Prostate gland (tissue), 2 donors: ENCODE measurements around the gene NGEF. TPM values are rescaled to one million over a fixed set of nuclear protein-coding genes. Genes with fewer than 3 reads are reported as not detected.

Source experiments
- DNase-seq: peaks from one replicate; pipeline ENCODE4 v3.0.0-alpha.2; 2019; ENCODE audit warnings: low spot score
- H3K27ac ChIP-seq, 2 donors: fragments of 200-600 bp; sonication (generic); 2 replicates each; pipeline ENCODE4 v1.5.1; 2017 to 2019
- H3K27me3 ChIP-seq: fragments of 200-600 bp; sonication (generic); replicated peaks from 2 replicates; pipeline ENCODE4 v1.5.1; 2019; ENCODE audit not compliant: insufficient read depth
- H3K36me3 ChIP-seq, 2 donors: fragments of 200-600 bp; sonication (generic); 1 replicate in 1 of 2; 2 replicates in 1 of 2; pipeline versions ENCODE4 v1.5.1 to v1.8.1; 2017 to 2019
- H3K4me1 ChIP-seq: fragments of 200-600 bp; sonication (generic); replicated peaks from 2 replicates; pipeline ENCODE4 v1.5.1; 2019
- H3K4me3 ChIP-seq, 2 donors: fragments of 200-600 bp; sonication (generic); 2 replicates each; pipeline ENCODE4 v1.5.1; 2017 to 2019
- H3K9me3 ChIP-seq: fragments of 200-600 bp; sonication (generic); 2 replicates; pipeline ENCODE4 v1.5.1; 2017
- POLR2A ChIP-seq: fragments of 450-650 bp; IDR thresholded peaks from one replicate; pipeline ENCODE4 v1.6.1; 2016; ENCODE audit warnings: antibody characterized with exemption, mild to moderate bottlenecking
- POLR2AphosphoS5 ChIP-seq: sonication (generic); formaldehyde crosslinking; IDR thresholded peaks from one replicate; pipeline ENCODE4 v1.6.1; 2017; ENCODE audit warnings: antibody characterized with exemption
- WGBS: methylation state at CpG from one replicate; pipeline ENCODE4 v1.1.5; 2018; 5-methylcytosine and 5-hydroxymethylcytosine counted together
- intact Hi-C: fragments of 100-400 bp; cut with DNase I; formaldehyde crosslinking; loops from one replicate; pipeline ENCODE4 v1.14.2; 2022
- total RNA-seq, 2 donors: library from RNA; depleted of rRNA; stranded (reverse); fragments of >200 nt; gene quantifications; one replicate each; pipeline ENCODE4 v1.1.0, GENCODE V29; 2016
- TF ChIP-seq, protein P1 (sequence below), 4 experiments: fragments of 200-600 bp in 2 of 4; fragments of 450-650 bp in 2 of 4; sonication (generic) in 2 of 4; IDR thresholded peaks; 1 replicate in 3 of 4; 2 replicates in 1 of 4; pipeline ENCODE4 v1.5.1; 2016 to 2019; ENCODE audit warnings: antibody characterized with exemption in 4 of 4, mild to moderate bottlenecking in 2 of 4, moderate library complexity in 2 of 4

Gene NGEF
- total RNA-seq, 2 donors from 2014 or later: 2.0 to 19.0 TPM

DNA sequence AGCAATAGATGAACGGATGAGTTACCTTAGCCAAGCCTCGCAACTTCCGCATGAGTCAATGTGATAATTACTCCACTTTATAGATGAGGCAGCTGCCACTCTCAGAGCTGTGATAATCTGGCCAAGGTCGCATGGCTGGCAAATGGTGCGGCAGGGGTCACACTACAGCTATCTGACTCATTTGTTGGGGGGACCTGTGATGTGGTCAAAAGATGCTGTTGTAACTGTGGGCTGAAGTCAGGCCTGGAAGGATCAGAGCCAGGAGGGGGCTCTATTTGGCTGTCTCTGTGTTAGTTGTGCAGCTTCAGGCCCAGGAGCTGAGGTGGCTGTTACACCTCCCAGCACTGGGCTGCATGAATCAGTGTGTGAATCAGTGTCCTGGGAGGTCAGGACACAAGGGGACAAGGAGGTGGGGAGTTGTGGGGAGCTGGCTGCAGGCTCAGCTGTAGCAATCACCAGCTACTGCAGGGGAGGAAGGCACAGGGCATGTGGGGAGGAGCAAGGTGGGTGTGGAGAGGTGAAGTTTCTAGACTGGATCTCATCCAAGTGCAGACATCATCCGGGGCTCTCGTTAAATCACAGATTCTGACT is 33.1 kb downstream of the NGEF start:
- intact Hi-C loops: no loop called here

DNA sequence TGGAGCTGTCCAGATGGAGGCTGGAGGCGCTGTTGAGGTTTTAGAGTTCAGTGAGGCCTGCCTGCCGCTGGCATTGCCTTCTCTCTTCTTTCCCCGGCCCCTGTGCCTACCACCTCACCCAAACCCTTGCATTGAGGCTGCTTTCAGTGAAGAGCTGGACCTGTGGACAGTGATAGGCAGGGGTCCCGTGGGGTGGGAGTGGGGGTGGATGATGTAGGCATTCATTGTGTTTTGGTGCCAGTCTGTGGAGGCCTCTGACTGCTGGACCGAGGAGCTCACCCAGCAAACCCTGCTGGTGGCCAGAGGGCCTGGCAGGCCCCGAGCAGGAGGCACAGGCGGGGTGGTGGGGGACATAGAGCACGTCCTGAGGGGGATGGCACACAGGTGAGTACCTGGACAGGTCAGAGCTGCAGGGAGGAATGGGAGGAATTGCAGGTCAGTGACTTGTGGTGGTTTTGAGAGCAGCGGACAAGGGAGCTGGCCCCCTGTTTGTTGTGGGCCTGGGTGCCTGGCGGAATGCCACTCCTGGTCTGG is 35.6 kb downstream of the NGEF start:
- H3K27me3 ChIP-seq: no peaks in the 10 kb centered on the region
- TF ChIP-seq, protein P1, sequence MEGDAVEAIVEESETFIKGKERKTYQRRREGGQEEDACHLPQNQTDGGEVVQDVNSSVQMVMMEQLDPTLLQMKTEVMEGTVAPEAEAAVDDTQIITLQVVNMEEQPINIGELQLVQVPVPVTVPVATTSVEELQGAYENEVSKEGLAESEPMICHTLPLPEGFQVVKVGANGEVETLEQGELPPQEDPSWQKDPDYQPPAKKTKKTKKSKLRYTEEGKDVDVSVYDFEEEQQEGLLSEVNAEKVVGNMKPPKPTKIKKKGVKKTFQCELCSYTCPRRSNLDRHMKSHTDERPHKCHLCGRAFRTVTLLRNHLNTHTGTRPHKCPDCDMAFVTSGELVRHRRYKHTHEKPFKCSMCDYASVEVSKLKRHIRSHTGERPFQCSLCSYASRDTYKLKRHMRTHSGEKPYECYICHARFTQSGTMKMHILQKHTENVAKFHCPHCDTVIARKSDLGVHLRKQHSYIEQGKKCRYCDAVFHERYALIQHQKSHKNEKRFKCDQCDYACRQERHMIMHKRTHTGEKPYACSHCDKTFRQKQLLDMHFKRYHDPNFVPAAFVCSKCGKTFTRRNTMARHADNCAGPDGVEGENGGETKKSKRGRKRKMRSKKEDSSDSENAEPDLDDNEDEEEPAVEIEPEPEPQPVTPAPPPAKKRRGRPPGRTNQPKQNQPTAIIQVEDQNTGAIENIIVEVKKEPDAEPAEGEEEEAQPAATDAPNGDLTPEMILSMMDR (IDR thresholded peaks at IDR 0.05): no peak
- no peak for TF ChIP-seq POLR2AphosphoS5
- TF ChIP-seq POLR2A: no peak
- H3K27ac ChIP-seq: no peak overlapping the region
- no peaks in the 10 kb centered on the region for H3K36me3 ChIP-seq
- H3K4me3 ChIP-seq: no peak overlapping the region
- 86% methylated on average over 10 of the region's 10 CpGs for WGBS
- no peaks in the 10 kb centered on the region for H3K4me1 ChIP-seq
- intact Hi-C loops: no loop called here
- DNase-seq: no peak
- H3K9me3 ChIP-seq: no peaks in the 10 kb centered on the region

More for the DNA sequence above, 33.1 kb downstream of the NGEF start:
- Histone ChIP-seq H3K27ac (no peak overlapping the region), H3K36me3 (no peaks in the 10 kb centered on the region), H3K4me3 (no peak overlapping the region), H3K4me1 (no peaks in the 10 kb centered on the region), H3K27me3 (no peaks in the 10 kb centered on the region), H3K9me3 (no peaks in the 10 kb centered on the region)
- WGBS: 61% methylated on average over 7 of the region's 7 CpGs
- no peak for TF ChIP-seq POLR2AphosphoS5
- TF ChIP-seq POLR2A: no peak
- TF ChIP-seq, protein P1 (IDR thresholded peaks at IDR 0.05): no peak
- DNase-seq: no peak

DNA sequence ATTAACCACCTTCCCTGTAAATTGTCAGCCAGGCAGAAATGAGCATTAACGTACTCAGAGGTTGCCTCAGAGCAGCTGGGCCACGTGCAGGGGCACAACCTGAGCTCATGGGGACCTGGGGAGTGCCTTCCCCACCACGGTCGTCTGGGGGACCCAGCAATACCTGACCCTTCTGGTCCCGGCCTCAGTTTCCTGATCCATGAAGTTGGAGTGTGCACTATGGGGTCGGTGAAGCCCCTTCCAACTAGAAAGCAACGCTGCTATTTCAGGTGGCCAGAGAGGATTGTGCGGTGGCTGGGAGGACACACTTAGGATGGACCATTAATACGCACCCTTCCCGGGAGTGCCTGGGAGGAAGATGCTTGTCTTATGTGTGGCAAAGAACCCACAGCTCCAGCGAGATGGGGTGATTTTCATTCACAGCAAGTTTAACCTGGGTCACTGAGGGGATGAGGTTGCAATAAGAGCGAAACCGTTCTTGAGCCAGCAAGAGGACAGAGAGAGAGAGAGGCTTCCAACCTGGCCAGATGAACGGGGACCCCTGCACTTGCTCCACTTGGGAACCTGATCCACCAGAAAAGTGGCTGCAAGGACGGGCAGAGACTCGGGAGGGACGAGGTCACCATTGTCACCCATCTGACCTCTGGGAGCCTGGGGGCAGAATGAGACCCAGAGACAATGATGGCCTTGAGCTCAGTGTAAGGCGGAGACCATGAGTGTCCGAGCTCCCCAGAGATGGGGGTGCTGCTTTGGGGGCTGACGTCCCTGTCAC is 36.2 kb downstream of the NGEF start:
- intact Hi-C loops: no loop called here
- no peak for TF ChIP-seq POLR2A
- TF ChIP-seq, protein P1 (IDR thresholded peaks at IDR 0.05): no peak
- no peak for TF ChIP-seq POLR2AphosphoS5
- DNase-seq: no peak
- Histone ChIP-seq H3K27ac (no peak overlapping the region), H3K36me3 (no peaks in the 10 kb centered on the region), H3K27me3 (no peaks in the 10 kb centered on the region), H3K4me1 (no peaks in the 10 kb centered on the region), H3K9me3 (no peaks in the 10 kb centered on the region), H3K4me3 (no peak overlapping the region)
- WGBS: 78% methylated on average over 20 of the region's 20 CpGs

DNA sequence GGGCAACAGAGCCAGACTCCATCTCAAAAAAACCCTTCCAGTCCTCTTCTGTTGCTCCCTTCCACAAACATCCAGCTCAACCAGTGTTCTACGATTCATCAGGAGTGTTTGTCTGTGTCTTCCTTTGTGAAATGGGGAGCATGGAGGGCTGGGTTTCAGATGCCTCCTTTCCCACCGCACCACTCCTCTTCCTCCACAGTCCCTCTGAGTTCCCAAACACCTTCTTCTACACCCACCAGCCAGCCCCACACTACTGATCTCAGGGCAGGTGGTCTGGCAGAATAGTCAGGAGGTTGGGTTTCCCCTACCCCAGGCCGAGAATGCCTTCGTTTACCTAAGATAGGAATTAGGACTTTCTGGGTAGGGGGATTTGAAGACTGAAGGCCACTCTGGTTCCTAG is 36.9 kb downstream of the NGEF start:
- DNase-seq: no peak
- intact Hi-C loops: no loop called here
- 94% methylated on average over 4 of the region's 4 CpGs for WGBS
- H3K27me3 ChIP-seq: no peaks in the 10 kb centered on the region
- H3K4me1 ChIP-seq: no peaks in the 10 kb centered on the region
- no peaks in the 10 kb centered on the region for H3K36me3 ChIP-seq
- H3K27ac ChIP-seq: no peak overlapping the region
- TF ChIP-seq POLR2AphosphoS5 (no peak), POLR2A (no peak)
- TF ChIP-seq, protein P1 (IDR thresholded peaks at IDR 0.05): no peak
- H3K4me3 ChIP-seq: no peak overlapping the region
- no peaks in the 10 kb centered on the region for H3K9me3 ChIP-seq
